ENCODE results near the gene CD247. TPM values are rescaled to one million over a fixed set of nuclear protein-coding genes. Genes with fewer than 3 reads are reported as not detected.
A peak's percentile ranks its signal among the peaks of the same experiment; 100 is the strongest.

Gene CD247
- total and polyA plus RNA-seq, 9 of the 15 experiments (the other 6 are each of a cell fraction or from before 2014, with no cell fraction given), result 0.08 to 0.42 (median 0.28) TPM; not detected in 5

GRCh38 chr1:167420510-167420909 is 97.8 kb downstream of the CD247 start:
- 6% methylated on average over 3 of the region's 3 CpGs for WGBS (ENCODE audit: insufficient coverage, low coverage, missing lambda C conversion rate)
- intact Hi-C loops (cut with micrococcal nuclease) (no loop called here), in situ Hi-C loops (cut with MboI) (no loop called here)
- no peak overlapping the region for H3K9ac ChIP-seq (ENCODE audit: insufficient read depth in 1 of 2, low read depth in 2 of 2, low read length in 2 of 2)
- ChIA-PET CTCF (ENCODE audit: low intra/inter-chr PET ratio) (no interaction called here), POLR2A (interaction anchor here (1.1 kb wide), 1 partner anchor 9 kb away, joined by 4 read pairs; no protein-coding TSS in a partner anchor)
- H3K27ac ChIP-seq (ENCODE audit: extremely low read depth, low read depth, low read length), result no peak overlapping the region
- peak; percentile 66 for ATAC-seq
- H3K27me3 ChIP-seq (ENCODE audit: control insufficient read depth in 2 of 2, insufficient read depth in 2 of 2, low read length in 2 of 2), result no peaks in the 10 kb centered on the region
- H3K4me1 ChIP-seq (replicated peaks in 1 of 2; ENCODE audit: control insufficient read depth in 2 of 2, insufficient read depth in 2 of 2, low read length in 2 of 2), result peaks cover 7 to 9% of the 10 kb centered on the region in 2 experiments; a peak in 3 of 5 replicates
- no peak for FAIRE-seq
- no peak overlapping the region for H3K4me3 ChIP-seq
- no peak overlapping the region for H2AFZ ChIP-seq (ENCODE audit: low read depth, low read length)
- H3K79me2 ChIP-seq (ENCODE audit: control insufficient read depth, insufficient read depth, low read length), result no peaks in the 10 kb centered on the region
- no peak overlapping the region for H3K4me2 ChIP-seq (ENCODE audit: insufficient read depth, low read length)
- H3K9me3 ChIP-seq (replicated peaks; ENCODE audit: control insufficient read depth, insufficient read depth, low read depth, low read length), result no peaks in the 10 kb centered on the region
- H3K36me3 ChIP-seq (ENCODE audit: control insufficient read depth, insufficient read depth, low read length), result peaks cover 1% of the 10 kb centered on the region; the same call in 1 of the 3 replicates
- DNase-seq (ENCODE audit: extremely low read depth in 1 of 4, low spot score in 3 of 4), result peak in 3 of 4 experiments; percentile 51 to 65 (median 59)
- no TSS peak for BruUV-seq (replicated peaks)
- no peaks in the 10 kb centered on the region for H4K20me1 ChIP-seq (replicated peaks; ENCODE audit: control insufficient read depth, insufficient read depth, low read length)
- H3K9me1 ChIP-seq (ENCODE audit: control insufficient read depth, insufficient read depth, low read length), result no peaks in the 10 kb centered on the region
- TF ChIP-seq NFE2 (IDR thresholded peaks at IDR 0.05; ENCODE audit: low read depth) (peak; percentile 95), SMAD1 (IDR thresholded peaks at IDR 0.05; ENCODE audit: low read depth, low read length, partially characterized antibody) (no peak), TEAD4 (IDR thresholded peaks at IDR 0.05; ENCODE audit: low read length) (no peak), TEAD4 (CRISPR knock-in tag; IDR thresholded peaks at IDR 0.05; ENCODE audit: borderline replicate concordance) (no peak), ADNP (tag; IDR thresholded peaks at IDR 0.05) (no peak), SMARCB1 (IDR thresholded peaks at IDR 0.05; ENCODE audit: insufficient read length, low read depth) (no peak), SOX6 (IDR thresholded peaks at IDR 0.05) (peak; percentile 72), TOE1 (IDR thresholded peaks at IDR 0.05; ENCODE audit: borderline replicate concordance) (no peak), TOE1 (CRISPR knock-in tag; IDR thresholded peaks at IDR 0.05; ENCODE audit: borderline replicate concordance, low read depth) (no peak), MCM7 (IDR thresholded peaks at IDR 0.05) (no peak), ZNF511 (CRISPR knock-in tag; IDR thresholded peaks at IDR 0.05) (no peak), HINFP (tag; conservative IDR thresholded peaks at IDR 0.05; ENCODE audit: low read depth) (no peak), PRDM10 (IDR thresholded peaks at IDR 0.05; ENCODE audit: partially characterized antibody) (no peak), PATZ1 (CRISPR knock-in tag; IDR thresholded peaks at IDR 0.05; ENCODE audit: borderline replicate concordance) (no peak), JUND (IDR thresholded peaks at IDR 0.05; ENCODE audit: borderline replicate concordance, low read depth, low read length) (0 out of 2 replicates have a peak, but pooled peaks have one; percentile 5), JUND (tag; IDR thresholded peaks at IDR 0.05; ENCODE audit: borderline replicate concordance, low read depth, low read length) (peak; percentile 22; the same call in 1 of the 3 replicates)
